HPDE6-E6E7 (cell line): ENCODE results near the gene FBXL5.

Experiments
- DNase-seq: peaks from one replicate; pipeline ENCODE4 v3.0.0; 2011; ENCODE audit warnings: missing footprints; ENCODE audit errors: extremely low spot score

Gene FBXL5

GRCh38 chr4:15677507-15677988, 22.4 kb upstream of the FBXL5 start:
- DNase-seq, result peak; percentile 33

- no peak for DNase-seq
Measured at GRCh38 chr4:15676899-15677298, 21.7 kb upstream of the FBXL5 start.

- DNase-seq, result no peak
Measured at GRCh38 chr4:15676039-15676438, 20.9 kb upstream of the FBXL5 start.

- DNase-seq, result no peak
Measured at GRCh38 chr4:15675356-15675755, 20.2 kb upstream of the FBXL5 start.

DNA sequence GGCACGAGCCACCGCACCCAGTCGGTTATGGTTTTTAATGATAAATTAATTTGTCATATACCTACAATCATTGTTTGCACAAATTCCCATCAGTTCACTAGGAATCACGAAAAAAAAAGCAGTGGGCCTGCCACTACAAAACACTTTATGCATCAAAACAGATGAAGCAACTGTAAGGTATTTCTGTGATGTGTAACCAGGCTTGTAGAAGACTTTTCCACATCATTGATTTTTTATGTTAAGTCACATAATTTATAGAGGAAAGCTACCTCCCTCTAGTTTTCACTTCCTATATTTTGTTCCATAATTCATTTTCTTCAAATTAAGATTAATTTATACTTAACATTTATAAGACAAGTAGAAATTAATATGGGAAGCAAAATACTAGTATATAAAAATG, 19.8 kb upstream of the FBXL5 start:
- no peak for DNase-seq

- no peak for DNase-seq
Measured at GRCh38 chr4:15674046-15674445, 18.9 kb upstream of the FBXL5 start.

DNA sequence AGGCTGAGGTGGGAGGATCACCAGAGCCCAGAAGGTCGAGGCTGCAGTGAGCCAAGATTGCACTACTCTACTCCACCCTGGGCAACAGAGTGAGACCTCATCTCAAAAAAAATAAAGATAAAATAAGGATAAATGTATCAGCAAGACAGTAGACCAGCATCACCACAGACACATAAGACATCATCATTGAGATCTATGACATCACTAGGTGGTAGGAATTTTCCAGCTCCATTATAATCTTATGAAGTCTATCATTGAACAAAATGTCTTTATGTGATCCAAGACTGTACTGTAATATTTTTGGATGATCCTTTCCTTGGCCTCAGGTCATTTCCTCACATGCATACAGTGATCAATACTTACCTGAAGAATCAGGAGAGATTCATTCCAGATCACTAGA, 18.2 kb upstream of the FBXL5 start:
- no peak for DNase-seq

GRCh38 chr4:15672101-15672500, 16.9 kb upstream of the FBXL5 start:
- DNase-seq, result no peak

- DNase-seq, result no peak
Measured at GRCh38 chr4:15670576-15670975, 15.4 kb upstream of the FBXL5 start.

- no peak for DNase-seq
Measured at GRCh38 chr4:15668566-15669435, 13.6 kb upstream of the FBXL5 start.

DNA sequence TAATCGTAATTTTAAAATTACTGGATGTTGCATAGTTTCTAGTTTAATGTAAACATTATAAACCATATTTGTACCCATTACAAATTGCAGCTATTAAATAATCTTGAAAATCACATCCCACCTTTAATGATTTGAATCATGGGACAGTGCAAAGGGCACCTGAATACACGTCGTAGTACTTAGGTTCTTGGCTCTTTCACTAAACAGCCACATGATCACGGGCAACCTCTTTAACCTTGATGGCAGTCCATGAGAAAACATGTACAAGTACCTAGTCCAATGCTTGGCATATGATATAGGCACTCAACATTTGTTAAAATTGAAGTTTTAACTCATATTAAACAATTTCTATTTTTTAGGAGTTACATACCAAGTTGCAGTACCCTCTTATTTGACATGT, 11.8 kb upstream of the FBXL5 start:
- no peak for DNase-seq

DNA sequence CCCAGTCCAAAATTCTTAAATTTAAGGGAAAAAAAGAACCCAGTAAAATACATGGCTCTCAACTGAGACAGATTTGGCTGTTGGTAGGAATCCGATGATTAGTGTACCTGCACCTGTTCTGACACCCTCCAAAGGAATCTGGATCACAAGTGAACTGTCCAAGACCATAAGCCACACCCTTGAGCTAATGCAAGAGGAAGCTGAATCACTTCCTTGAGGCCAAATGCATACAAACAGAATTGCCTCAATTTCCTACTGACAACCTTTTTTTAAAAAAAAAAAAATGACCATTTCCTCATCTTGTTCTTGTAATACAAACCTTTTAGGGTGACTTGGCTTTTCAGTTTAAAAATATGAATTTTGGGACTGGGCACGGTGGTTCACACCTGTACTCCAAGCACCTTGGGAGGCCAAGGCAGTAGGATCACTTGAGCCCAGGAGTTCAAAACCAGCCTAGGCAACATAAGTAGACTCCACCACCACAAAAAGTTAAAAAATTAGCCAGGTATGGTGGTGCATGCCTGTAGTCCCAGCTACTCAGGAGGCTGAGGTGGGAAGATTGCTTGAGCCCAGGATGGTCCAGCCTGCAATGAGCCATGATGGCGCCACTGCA, 10.7 kb upstream of the FBXL5 start:
- peak; percentile 84 for DNase-seq

- no peak for DNase-seq
Measured at GRCh38 chr4:15659768-15660570, 4.8 kb upstream of the FBXL5 start.

DNA sequence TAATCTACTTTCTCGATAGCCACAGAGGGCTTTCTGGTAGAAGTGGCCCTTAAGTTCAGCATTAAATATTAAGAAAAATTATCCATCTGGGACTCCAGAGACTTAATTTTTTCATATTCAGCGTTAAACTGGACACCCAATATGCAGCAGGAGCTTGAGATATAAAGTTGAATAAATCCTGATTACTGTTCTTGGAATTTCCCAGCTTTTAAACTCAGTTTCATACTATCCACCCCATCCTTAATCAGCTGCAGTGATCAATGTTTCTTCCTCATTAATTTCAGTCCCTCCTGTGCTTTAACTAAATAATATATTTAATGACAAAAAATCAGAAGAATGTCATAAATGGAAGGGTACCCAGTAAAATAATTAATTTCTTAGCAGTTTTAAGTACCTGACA, 3.6 kb upstream of the FBXL5 start:
- no peak for DNase-seq

DNA sequence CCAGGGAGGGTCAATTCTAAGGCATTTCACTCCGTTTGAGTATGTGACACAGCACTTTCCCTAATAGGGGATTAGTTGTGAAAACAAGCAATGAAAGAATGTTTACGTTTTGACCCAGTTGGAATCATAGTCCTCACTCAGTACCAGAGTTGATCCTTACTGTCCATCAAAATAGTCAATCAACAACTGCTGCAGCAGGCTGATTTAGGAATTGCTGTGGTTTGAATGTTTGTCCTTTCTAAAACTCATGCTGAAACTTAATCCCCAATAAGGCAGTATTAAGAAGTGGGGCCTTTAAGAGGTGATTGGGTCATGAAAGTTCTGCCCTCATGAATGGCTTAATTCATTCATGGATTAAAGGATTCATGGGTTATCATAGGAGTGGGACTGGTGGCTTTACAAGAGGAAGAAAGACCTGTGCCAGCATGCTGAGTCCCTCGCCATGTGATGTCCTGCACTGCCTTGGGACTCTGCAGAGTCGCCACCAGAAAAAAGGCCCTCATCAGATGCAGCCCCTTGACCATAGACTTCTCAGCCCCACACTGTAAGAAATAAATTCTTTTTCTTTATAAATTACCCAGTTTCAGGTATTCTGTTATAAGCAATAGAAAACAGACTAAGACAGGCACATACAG, 3.1 kb upstream of the FBXL5 start:
- no peak for DNase-seq

- no peak for DNase-seq
Measured at GRCh38 chr4:15657366-15657765, 2.2 kb upstream of the FBXL5 start.

- DNase-seq, result no peak
Measured at GRCh38 chr4:15656038-15656470, 897 bp upstream of the FBXL5 start.

- DNase-seq, result peak; percentile 19
Measured at GRCh38 chr4:15654593-15655222, 449 bp downstream of the FBXL5 start.

- no peak for DNase-seq
Measured at GRCh38 chr4:15653864-15654592, 1.1 kb downstream of the FBXL5 start.

- no peak for DNase-seq
Measured at GRCh38 chr4:15653420-15653819, 1.7 kb downstream of the FBXL5 start.

GRCh38 chr4:15652841-15653240, 2.3 kb downstream of the FBXL5 start:
- DNase-seq, result no peak
